ENCODE measurements around the gene IL37.

IL37 gene

DNA sequence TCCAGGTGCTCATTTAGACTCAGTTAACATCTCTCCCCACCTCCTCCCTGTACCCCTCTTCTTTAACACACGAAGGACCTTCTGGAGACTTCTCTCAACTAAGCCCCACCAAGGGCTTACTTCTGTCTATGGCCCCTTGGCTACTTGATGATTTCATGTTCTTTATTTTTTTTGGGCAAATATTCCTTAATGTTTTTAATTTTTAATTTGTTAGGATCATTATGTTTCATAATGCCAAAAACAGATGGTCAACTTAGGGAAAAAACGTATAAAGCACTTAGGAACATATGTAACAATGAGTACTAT, 25.9 kb downstream of the IL37 start:
- no peak for DNase-seq (ENCODE audit: low read depth)
- TF ChIP-seq, protein P1, sequence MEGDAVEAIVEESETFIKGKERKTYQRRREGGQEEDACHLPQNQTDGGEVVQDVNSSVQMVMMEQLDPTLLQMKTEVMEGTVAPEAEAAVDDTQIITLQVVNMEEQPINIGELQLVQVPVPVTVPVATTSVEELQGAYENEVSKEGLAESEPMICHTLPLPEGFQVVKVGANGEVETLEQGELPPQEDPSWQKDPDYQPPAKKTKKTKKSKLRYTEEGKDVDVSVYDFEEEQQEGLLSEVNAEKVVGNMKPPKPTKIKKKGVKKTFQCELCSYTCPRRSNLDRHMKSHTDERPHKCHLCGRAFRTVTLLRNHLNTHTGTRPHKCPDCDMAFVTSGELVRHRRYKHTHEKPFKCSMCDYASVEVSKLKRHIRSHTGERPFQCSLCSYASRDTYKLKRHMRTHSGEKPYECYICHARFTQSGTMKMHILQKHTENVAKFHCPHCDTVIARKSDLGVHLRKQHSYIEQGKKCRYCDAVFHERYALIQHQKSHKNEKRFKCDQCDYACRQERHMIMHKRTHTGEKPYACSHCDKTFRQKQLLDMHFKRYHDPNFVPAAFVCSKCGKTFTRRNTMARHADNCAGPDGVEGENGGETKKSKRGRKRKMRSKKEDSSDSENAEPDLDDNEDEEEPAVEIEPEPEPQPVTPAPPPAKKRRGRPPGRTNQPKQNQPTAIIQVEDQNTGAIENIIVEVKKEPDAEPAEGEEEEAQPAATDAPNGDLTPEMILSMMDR (conservative IDR thresholded peaks at IDR 0.05; ENCODE audit: low read length) = no peak
- H3K4me3 ChIP-seq (ENCODE audit: low read length) = no peak overlapping the region

DNA sequence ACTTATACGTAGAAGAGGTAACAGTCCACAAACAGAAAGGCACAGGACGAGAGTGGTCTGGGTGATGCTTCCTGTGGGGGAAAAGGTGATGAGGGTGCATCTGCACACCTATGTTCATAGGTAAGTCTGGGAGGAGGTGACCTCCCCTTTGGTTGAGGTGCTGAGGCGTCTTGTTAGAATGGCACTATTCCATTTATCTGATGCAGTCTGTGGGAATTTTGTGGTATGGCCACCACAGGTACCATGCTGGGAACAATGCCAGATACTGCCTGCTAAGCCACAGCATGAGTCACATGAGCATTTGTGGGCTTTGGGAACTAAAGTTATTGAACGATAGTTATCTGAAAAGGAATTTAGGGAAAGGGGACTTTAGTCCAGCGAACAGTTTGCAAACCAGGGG, 27.9 kb downstream of the IL37 start:
- no peak overlapping the region for H3K4me3 ChIP-seq (ENCODE audit: low read length)
- TF ChIP-seq, protein P1 (conservative IDR thresholded peaks at IDR 0.05; ENCODE audit: low read length) = no peak
- peak; percentile 12 for DNase-seq (ENCODE audit: low read depth)

DNA sequence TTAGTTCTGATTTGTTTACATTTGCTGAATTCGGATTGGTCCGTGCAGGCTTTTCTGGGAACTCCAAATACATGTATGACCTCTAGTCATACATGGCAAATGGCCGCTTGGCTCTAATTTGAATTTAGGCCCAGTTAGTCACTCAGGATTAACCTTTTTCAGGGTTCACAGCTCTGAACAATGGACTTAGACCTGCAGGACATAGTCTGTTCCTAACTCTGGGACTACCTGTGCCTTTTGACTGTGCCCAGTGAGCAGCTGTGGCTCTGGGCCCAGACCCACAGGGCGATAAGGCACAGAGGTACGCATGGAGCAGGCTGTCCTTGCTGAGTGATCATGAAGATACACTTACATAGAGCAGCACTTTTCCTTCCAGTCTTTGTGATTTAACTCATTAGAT, 28.5 kb downstream of the IL37 start:
- no peak for DNase-seq (ENCODE audit: low read depth)
- H3K4me3 ChIP-seq (ENCODE audit: low read length) = no peak overlapping the region
- TF ChIP-seq, protein P1 (conservative IDR thresholded peaks at IDR 0.05; ENCODE audit: low read length) = no peak

DNA sequence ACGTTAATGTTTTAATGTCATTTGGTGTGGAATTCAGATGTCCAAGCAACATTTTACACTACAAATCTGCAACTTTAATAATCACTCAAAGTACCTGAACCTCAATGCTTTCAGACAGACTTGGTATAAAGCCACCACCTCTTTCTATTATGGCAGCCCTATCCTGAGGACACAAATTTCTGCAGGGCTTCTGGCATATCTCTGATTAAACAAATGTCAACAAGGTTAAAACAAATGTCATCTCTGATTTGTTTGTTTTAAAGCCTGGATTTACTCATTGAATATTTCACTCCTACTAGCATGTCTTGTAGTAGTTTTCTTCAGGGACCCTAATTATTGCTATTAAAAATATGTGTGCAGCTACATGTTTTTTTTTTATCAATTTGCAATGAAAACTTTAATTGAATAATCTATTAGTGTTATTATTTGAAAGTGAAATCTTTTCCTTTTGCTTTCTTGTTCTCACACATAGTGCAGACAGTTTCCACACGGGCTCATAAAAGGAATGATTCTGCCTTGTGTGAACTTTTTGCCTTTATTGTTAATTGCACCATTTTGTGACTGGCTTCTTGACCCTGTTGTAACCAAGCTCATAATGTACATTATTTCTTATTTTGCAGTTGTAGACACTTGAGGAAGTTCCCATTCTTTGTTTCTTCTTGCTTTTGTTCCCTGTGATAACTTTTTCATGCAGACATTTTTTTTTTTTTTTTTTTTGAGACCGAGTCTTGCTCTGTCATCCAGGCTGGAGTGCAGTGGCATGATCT, 30.1 kb downstream of the IL37 start:
- DNase-seq (ENCODE audit: low read depth) = no peak
- no peak overlapping the region for H3K4me3 ChIP-seq (ENCODE audit: low read length)
- TF ChIP-seq, protein P1 (conservative IDR thresholded peaks at IDR 0.05; ENCODE audit: low read length) = no peak

DNA sequence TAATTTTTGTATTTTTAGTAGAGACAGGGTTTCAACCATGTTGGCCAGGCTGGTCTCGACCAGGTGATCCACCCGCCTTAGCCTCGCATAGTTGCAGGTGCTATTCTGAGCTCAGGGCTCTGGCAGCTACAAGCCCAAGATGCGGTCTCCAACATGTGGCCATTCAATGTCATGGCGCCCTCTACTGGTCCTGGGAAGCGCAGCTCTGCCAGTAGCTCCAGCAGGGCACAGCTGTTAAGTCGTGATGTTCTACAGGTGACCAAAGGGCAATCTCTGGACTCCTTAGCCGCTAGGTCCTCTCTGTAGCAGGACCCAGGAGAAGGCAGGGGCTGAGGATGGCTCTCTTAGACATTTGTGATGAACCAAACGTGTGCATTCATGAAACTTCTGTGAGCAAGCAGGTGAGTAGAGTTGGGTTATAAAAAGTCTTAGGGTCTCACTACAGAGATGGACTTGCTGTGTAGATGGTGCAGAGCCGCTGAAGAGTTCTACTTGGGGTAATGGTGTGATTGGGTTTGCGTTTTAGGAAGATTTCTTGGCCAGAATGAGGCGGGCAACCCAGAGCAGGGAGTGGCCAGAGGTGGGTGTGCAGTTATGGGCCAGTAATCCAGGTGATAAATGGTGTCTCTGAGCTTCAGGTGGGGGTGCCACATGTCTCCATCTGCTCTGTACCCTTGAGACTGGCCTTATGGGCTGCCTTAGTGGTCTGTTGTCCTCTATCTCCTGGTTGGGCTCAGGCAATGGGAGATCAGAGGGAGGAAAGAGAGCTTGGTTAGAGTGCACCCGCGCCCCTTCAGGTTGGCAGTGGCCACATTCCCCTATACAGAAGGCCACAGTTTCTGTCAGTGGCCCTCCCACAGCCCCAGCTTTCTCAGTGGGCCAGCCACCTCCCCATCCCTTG, 31.0 kb downstream of the IL37 start:
- DNase-seq (ENCODE audit: low read depth) = peak; percentile 69
- no peak overlapping the region for H3K4me3 ChIP-seq (ENCODE audit: low read length)
- TF ChIP-seq, protein P1 (conservative IDR thresholded peaks at IDR 0.05; ENCODE audit: low read length) = peak; percentile 98

DNA sequence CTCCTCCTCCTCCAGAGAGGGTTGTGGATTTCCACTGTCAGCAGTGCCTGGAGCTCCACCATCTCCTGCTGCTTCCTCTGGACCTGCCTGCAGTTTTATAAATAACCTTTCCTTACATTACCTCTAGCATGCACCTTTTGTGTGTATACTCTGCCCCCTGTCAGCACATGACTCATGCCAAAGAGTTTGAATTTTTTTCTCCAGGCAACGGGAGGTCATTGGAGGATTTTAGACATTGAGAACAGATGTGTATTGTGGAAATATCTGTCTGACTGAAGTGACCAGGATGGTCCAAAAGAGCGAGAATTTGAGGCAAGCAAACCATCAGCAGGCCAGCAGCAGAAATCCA, 31.7 kb downstream of the IL37 start:
- TF ChIP-seq, protein P1 (conservative IDR thresholded peaks at IDR 0.05; ENCODE audit: low read length) = no peak
- no peak for DNase-seq (ENCODE audit: low read depth)
- H3K4me3 ChIP-seq (ENCODE audit: low read length) = no peak overlapping the region

DNA sequence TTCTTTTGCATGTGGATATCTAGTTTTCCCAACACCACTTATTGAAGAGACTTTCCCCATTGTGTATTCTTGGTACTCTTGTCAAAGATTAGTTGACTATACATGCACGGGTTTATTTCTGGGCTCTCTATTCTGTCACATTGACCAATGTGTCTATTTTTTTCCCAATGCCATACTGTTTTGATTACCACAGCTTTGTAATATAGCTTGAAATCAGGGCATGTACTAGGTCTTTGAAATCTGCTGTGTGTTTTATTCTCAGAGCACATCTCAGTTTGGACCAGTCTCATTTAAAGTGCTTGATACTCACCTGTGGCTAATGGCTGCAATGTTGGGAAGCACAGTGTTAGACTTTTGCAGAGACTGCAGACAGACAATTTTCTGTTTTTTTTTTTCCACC, 34.0 kb downstream of the IL37 start:
- H3K4me3 ChIP-seq (ENCODE audit: low read length) = no peak overlapping the region
- no peak for DNase-seq (ENCODE audit: low read depth)
- TF ChIP-seq, protein P1 (conservative IDR thresholded peaks at IDR 0.05; ENCODE audit: low read length) = no peak
